ENCODE data around the gene ZNF562. TPM values are rescaled to one million over a fixed set of nuclear protein-coding genes. Genes with fewer than 3 reads are reported as not detected.

ZNF562 gene
- total and polyA plus RNA-seq, 2 donors (not counting 3 experiments of a cell fraction or from before 2014, with no cell fraction given) = 6.3 to 27.0 TPM

- H3K9me3 ChIP-seq (replicated peaks; ENCODE audit: control insufficient read depth, insufficient read depth, low read length) = no peaks in the 10 kb centered on the region
- H3K36me3 ChIP-seq (ENCODE audit: control insufficient read depth in 2 of 2, extremely low read depth in 1 of 2, insufficient read depth in 2 of 2, low read length in 2 of 2) = no peaks in the 10 kb centered on the region
- BruUV-seq (replicated peaks) = no TSS peak
- H3K79me2 ChIP-seq (ENCODE audit: control insufficient read depth, insufficient read depth, low read length) = no peaks in the 10 kb centered on the region
- H4K20me1 ChIP-seq (replicated peaks; ENCODE audit: control insufficient read depth, extremely low read depth, insufficient read depth, low read length) = no peaks in the 10 kb centered on the region
- H3K4me3 ChIP-seq (replicated peaks in 1 of 3; ENCODE audit: insufficient read depth in 1 of 3, low read depth in 1 of 3, low read length in 3 of 3) = no peak overlapping the region
- no peak overlapping the region for H3K9ac ChIP-seq (replicated peaks; ENCODE audit: extremely low read depth, insufficient read depth, low read length)
- no peaks in the 10 kb centered on the region for H3K9me1 ChIP-seq (replicated peaks; ENCODE audit: control insufficient read depth, extremely low read depth, insufficient read depth, low read length)
- no peak for FAIRE-seq
- dilution Hi-C loops (cut with MboI; ENCODE audit: extremely low pct_ligation_motif_present, low sequenced_read_pairs) (no loop called here), intact Hi-C loops (cut with micrococcal nuclease) (no loop called here)
- no peak overlapping the region for H2AFZ ChIP-seq (ENCODE audit: low read depth, low read length)
- no peaks in the 10 kb centered on the region for H3K27me3 ChIP-seq (ENCODE audit: control insufficient read depth in 2 of 2, insufficient read depth in 2 of 2, low read length in 2 of 2)
- TF ChIP-seq CTCF (IDR thresholded peaks at IDR 0.05; ENCODE audit: extremely low read depth in 1 of 2, insufficient read depth in 1 of 2, low read depth in 1 of 2, low read length in 2 of 2) (no peak), JUN (IDR thresholded peaks at IDR 0.05; ENCODE audit: borderline replicate concordance, insufficient read depth, insufficient read length, low read depth) (no peak), EZH2 (IDR thresholded peaks at IDR 0.05; ENCODE audit: borderline replicate concordance, low read depth, low read length, severe bottlenecking) (no peak), POLR2A (IDR thresholded peaks at IDR 0.05; ENCODE audit: low read depth, low read length) (no peak), GATA2 (IDR thresholded peaks at IDR 0.05; ENCODE audit: insufficient read depth, insufficient read length, low read depth, low read length) (no peak), MYC (IDR thresholded peaks at IDR 0.05; ENCODE audit: low read depth, low read length) (no peak), FOS (IDR thresholded peaks at IDR 0.05; ENCODE audit: borderline replicate concordance, insufficient read depth, low read length) (no peak), POLR2AphosphoS5 (IDR thresholded peaks at IDR 0.05; ENCODE audit: insufficient read depth, low read depth, low read length) (no peak)
- TF ChIP-seq, protein P1, sequence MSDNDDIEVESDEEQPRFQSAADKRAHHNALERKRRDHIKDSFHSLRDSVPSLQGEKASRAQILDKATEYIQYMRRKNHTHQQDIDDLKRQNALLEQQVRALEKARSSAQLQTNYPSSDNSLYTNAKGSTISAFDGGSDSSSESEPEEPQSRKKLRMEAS (IDR thresholded peaks at IDR 0.05; ENCODE audit: insufficient read depth, insufficient read length) = no peak
- no peak for DNase-seq (ENCODE audit: low read depth, low spot score)
- ChIA-PET CTCF (no interaction called here), POLR2A (no interaction called here)
- H3K27ac ChIP-seq (ENCODE audit: insufficient read depth, low read depth, low read length) = no peak overlapping the region
- H3K4me1 ChIP-seq (ENCODE audit: control insufficient read depth, extremely low read depth, insufficient read depth, low read length) = no peaks in the 10 kb centered on the region
- no peak overlapping the region for H3K4me2 ChIP-seq (ENCODE audit: insufficient read depth, low read length)
Measured at GRCh38 chr19:9641810-9642209, 33.1 kb downstream of the ZNF562 start.

Measured in endothelial cell of umbilical vein (primary cell).